SK-N-SH treated with all-trans-retinoic acid at 6 μM for 48 hours (cell line): ENCODE results near the gene KIRREL3.

Source experiments
- ARNTL ChIP-seq: fragments of 450-650 bp; formaldehyde crosslinking; IDR thresholded peaks from 2 replicates; pipeline ENCODE4 v1.5.0; 2020; ENCODE audit warnings: low read depth, mild to moderate bottlenecking, moderate library complexity, borderline replicate concordance
- ISL1 ChIP-seq: fragments of 250-450 bp; sonication (Bioruptor Pico); IDR thresholded peaks from 2 replicates; pipeline ENCODE4 v2.1.2; 2022; ENCODE audit warnings: mild to moderate bottlenecking, moderate library complexity
- PPARA ChIP-seq: fragments of 250-450 bp; sonication (Bioruptor Pico); IDR thresholded peaks from 2 replicates; pipeline ENCODE4 v1.5.0; 2020; ENCODE audit warnings: mild to moderate bottlenecking, borderline replicate concordance
- TOX ChIP-seq: fragments of 250-450 bp; sonication (Bioruptor Pico); IDR thresholded peaks from 2 replicates; pipeline ENCODE4 v1.8.0; 2021; ENCODE audit warnings: mild to moderate bottlenecking, moderate library complexity, borderline replicate concordance
- ZFP3 ChIP-seq: fragments of 250-450 bp; sonication (Bioruptor Pico); IDR thresholded peaks from 2 replicates; pipeline ENCODE4 v1.5.0; 2020; ENCODE audit warnings: mild to moderate bottlenecking, moderate library complexity
- TF ChIP-seq, protein P1 (sequence below): fragments of 250-450 bp; sonication (Bioruptor Pico); IDR thresholded peaks from 2 replicates; pipeline ENCODE4 v1.5.1; 2020; ENCODE audit warnings: low read depth, mild to moderate bottlenecking, moderate library complexity
- TF ChIP-seq, protein P2 (sequence below): fragments of 250-450 bp; sonication (Bioruptor Pico); IDR thresholded peaks from 2 replicates; pipeline ENCODE4 v1.8.0; 2020; ENCODE audit warnings: mild to moderate bottlenecking, moderate library complexity, borderline replicate concordance

DNA sequence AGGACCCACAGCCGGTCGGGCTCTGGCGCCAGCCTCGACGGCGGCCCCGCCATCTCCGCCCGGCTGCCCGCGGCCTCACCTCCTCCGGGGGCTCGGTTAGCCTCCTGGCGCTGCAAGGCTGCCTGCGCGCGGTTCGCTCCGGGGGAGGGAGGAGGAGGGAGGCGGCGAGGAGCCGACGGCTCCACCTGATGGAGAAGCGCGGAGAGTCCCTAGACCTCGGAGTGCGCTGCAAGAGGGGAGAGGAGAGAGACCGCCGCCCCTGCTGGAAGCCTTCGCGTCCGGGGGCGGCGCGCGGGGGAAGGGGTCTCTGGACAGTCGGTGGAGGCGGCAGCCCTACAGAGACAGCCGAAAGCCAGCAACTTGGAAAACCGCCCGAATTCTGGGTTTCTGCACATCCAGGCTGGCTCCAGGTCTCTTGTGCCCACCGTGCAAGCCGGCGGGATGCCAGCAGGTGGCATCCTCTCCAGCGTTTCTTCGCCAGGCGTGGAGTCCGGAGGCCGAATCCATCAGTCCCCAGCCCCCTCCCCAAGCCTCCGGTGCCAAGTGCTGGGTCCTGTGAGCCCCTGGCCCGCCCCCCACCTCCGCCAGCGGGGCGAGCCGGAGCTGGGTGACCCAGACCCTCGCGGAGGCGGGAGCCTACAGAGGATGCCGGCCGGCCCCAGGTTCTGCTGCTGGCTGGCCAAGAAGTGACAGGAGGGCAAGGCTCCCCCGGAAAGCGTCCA lies 2.9 kb upstream of the KIRREL3 start:
- TF ChIP-seq ISL1 (no peak), PPARA (CRISPR knock-in tag) (no peak), ARNTL (CRISPR knock-in tag) (no peak), TOX (CRISPR knock-in tag) (no peak), ZFP3 (no peak)
- TF ChIP-seq, protein P1, sequence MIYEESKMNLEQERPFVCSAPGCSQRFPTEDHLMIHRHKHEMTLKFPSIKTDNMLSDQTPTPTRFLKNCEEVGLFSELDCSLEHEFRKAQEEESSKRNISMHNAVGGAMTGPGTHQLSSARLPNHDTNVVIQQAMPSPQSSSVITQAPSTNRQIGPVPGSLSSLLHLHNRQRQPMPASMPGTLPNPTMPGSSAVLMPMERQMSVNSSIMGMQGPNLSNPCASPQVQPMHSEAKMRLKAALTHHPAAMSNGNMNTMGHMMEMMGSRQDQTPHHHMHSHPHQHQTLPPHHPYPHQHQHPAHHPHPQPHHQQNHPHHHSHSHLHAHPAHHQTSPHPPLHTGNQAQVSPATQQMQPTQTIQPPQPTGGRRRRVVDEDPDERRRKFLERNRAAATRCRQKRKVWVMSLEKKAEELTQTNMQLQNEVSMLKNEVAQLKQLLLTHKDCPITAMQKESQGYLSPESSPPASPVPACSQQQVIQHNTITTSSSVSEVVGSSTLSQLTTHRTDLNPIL (CRISPR knock-in tag) = no peak
- TF ChIP-seq, protein P2, sequence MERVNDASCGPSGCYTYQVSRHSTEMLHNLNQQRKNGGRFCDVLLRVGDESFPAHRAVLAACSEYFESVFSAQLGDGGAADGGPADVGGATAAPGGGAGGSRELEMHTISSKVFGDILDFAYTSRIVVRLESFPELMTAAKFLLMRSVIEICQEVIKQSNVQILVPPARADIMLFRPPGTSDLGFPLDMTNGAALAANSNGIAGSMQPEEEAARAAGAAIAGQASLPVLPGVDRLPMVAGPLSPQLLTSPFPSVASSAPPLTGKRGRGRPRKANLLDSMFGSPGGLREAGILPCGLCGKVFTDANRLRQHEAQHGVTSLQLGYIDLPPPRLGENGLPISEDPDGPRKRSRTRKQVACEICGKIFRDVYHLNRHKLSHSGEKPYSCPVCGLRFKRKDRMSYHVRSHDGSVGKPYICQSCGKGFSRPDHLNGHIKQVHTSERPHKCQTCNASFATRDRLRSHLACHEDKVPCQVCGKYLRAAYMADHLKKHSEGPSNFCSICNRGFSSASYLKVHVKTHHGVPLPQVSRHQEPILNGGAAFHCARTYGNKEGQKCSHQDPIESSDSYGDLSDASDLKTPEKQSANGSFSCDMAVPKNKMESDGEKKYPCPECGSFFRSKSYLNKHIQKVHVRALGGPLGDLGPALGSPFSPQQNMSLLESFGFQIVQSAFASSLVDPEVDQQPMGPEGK (CRISPR knock-in tag) = no peak
